GM12874 (cell line): Measurements from ENCODE around the gene CEP170B.

Experiments
- TF ChIP-seq, protein P1 (sequence below): IDR thresholded peaks from 2 replicates; pipeline ENCODE4 v1.5.1; 2011; ENCODE audit warnings: low read depth, mild to moderate bottlenecking, control low read depth, low read length, moderate library complexity; ENCODE audit not compliant: insufficient read depth

CEP170B gene

DNA sequence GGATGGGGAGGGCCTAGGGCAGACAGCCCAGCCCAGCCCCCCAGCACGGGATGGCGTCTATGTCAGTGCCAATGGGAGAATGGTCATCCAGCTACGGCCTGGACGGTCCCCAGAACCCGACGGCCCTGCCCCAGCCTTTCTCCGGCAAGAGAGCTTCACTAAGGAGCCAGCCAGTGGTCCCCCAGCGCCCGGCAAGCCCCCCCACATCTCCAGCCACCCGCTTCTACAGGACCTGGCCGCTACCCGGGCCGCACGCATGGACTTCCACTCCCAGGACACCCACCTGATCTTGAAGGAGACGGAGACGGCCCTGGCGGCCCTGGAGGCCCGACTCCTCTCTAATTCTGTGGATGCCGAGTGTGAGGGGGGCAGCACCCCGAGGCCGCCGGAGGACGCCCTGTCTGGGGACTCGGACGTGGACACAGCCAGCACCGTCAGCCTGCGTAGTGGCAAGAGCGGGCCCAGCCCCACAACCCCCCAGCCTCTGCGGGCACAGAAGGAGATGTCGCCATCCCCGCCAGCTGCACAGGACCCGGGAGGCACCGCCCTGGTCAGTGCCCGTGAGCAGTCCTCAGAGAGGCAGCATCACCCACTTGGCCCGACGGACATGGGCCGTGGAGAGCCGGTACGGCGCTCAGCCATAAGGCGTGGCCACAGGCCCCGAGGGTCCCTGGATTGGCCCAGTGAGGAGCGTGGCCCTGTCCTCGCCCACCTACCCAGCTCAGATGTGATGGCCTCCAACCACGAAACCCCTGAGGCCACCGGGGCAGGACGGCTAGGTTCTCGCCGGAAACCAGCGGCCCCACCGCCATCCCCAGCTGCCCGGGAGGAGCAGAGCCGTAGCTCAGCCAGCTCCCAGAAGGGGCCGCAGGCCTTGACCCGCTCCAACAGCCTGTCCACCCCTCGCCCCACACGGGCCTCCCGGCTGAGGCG lies 21.9 kb downstream of the CEP170B start:
- TF ChIP-seq, protein P1, sequence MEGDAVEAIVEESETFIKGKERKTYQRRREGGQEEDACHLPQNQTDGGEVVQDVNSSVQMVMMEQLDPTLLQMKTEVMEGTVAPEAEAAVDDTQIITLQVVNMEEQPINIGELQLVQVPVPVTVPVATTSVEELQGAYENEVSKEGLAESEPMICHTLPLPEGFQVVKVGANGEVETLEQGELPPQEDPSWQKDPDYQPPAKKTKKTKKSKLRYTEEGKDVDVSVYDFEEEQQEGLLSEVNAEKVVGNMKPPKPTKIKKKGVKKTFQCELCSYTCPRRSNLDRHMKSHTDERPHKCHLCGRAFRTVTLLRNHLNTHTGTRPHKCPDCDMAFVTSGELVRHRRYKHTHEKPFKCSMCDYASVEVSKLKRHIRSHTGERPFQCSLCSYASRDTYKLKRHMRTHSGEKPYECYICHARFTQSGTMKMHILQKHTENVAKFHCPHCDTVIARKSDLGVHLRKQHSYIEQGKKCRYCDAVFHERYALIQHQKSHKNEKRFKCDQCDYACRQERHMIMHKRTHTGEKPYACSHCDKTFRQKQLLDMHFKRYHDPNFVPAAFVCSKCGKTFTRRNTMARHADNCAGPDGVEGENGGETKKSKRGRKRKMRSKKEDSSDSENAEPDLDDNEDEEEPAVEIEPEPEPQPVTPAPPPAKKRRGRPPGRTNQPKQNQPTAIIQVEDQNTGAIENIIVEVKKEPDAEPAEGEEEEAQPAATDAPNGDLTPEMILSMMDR = no peak

DNA sequence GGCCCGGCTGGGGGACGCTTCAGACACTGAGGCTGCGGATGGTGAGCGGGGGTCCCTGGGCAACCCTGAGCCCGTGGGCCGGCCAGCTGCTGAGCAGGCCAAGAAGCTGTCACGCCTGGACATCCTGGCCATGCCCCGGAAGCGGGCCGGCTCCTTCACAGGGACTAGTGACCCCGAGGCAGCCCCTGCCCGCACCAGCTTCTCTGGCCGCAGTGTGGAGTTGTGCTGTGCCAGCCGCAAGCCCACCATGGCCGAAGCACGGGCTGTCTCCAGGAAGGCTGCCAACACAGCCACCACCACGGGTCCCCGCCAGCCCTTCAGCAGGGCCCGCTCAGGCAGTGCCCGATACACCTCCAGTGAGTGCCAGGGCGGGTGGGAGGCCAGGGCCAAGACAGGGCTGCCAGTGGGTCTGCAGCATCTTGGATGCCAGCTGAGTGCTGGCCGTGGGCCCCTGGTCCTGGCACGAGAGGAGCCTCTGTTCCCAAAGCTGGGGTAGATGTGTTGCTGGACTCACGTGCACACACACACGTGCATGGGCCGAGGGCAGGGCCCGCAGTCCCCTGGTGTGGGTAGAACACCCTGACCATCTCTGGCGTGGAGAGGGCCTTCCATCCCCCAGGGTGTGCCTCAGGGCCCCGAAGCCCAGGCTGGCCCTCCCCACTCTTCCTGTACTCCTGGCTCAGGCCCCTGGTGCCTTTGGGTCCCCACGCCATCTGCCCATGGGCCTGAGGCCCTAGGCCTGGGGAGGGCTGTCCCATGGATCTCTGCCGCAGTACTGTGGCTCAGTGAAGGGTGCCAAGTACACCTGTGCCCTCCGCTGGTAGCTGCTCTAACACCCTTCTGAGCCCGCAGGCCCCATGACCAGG lies 22.8 kb downstream of the CEP170B start:
- TF ChIP-seq, protein P1 = no peak

DNA sequence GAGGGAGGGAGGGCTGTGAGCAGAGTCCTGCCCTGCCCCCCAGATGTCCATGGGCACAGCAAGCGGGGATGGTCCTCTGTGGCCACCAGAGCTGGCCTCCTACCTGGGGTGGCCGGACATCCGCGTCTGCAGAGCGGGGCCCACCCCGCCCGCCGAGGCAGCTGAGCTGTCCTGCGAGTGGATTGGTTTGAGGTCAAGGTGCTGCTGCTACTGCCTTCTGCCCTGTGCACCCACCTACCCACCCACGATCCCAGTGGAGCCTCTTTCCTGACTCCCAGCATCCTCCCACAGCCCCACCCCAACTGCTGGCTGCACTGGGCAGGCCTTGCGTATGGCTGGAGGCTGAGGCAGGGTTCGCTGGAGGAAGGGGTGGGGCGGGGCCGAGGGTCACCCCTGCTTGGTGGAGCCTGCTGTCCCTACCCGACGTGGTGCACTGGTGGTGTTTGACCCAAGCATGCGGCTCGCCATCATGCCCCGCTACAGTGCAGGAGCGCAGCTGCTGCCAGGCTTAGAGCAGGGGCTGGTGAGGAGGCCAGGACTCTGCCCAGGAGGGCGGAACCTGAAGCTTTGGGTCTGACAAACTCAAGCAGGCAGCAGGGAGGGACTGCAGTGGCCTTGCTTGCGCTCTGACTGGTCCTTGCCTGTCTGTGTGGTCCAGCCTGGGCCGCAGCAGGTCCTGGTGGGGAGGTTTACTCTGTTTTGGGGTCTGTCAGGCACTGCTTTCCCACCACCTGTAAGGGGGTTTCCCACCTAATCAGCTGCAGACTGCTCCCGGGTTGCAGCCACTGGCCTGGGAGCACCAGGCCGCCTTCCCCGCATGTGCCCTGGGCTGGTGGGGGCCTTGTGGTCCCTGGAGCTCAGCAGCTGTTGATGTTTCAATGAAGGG lies 23.7 kb downstream of the CEP170B start:
- TF ChIP-seq, protein P1 = no peak

DNA sequence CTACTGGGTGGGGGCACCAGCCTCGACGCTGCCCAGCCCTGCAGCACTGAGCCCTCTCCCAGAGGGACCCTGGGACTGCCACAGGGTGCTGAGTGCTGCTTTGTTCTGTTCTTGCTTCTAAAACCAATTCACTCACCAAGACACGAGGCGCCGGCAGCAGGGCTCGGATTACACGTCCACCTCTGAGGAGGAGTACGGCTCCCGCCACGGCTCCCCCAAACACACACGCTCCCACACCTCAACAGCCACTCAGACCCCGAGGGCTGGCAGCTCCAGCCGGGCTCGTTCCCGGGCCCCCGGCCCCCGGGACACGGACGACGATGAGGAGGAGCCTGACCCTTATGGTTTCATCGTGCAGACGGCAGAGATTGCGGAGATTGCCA lies 24.3 kb downstream of the CEP170B start:
- TF ChIP-seq, protein P1 = no peak

DNA sequence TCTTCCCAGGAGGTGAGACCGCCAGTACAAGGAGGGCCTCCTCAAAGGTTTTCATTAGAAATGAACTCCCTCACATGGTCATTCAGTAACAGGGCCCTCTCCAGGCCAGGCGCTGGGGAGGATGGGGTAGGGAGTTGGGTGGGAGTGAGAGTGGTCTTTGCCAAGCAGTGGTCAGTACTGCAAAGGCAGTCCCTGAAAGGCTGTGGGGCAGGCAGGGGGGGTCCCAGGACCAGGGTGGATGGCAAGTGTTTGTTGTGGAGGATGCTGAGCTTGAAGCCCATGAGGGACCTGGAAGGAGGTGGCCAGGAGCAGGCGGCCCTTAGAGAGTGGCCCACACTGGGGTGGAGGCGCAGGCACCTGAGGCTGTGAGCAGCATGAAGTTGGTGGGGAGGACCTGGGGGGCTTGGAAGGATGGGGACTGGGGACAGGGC lies 26.1 kb downstream of the CEP170B start:
- TF ChIP-seq, protein P1 = no peak

DNA sequence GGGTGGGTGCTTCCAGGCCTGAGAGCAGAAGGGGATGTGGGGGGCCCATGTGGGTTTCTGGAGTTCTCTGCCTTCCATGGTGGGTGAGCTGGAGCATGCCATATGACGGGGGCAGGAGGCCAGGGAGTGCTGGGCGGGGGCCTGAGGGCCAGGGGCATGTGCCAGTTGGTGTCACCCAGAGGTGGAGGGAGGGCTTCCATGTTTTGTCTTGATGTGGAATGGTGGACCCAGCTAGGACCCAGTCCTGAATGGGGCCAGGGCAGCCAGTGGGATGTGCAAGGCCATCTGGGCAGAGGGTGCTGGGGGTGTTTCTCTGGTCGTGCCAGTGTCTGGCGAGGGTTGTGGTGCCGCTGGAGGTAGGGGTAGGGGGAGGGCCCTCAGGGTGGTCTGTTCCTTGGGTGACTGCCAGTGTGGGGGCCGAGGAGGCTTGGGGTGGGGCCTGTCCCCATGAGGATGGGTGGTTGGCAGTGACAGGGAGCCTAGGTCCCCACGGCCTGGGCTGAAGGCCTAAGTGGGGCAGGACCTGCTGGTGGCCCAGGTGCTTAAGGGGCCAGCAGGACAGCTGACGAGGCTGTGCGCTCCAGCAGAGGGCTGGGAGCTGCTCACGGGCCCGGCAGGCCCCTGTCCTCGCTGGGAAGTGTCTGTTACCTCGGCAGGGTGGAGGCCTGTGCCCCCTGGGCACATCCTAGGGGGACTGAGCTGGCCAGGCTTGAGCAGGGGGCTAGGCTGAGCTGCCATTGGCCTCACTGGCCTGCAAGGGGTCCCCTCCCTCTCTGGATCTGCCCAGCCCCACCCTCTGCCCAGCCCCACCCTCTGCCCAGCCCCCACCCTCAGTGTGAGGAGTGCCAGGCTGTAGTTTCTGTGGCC lies 26.8 kb downstream of the CEP170B start:
- TF ChIP-seq, protein P1 = no peak
